Transverse colon (tissue), 4 donors: ENCODE results near the gene GARIN1A. TPM values are rescaled to one million over a fixed set of nuclear protein-coding genes. Genes with fewer than 3 reads are reported as not detected.

Experiments used
- DNase-seq: peaks from one replicate; pipeline ENCODE4 v3.0.0-alpha.2; 2019
- H3K27ac ChIP-seq, 4 donors: fragments of 200-600 bp; sonication (generic); 2 replicates each; pipeline ENCODE4 v1.5.1; 2016 to 2018; ENCODE audit warnings: inconsistent platforms in 4 of 4
- H3K27me3 ChIP-seq: fragments of 200-600 bp; sonication (generic); 2 replicates; pipeline ENCODE4 v1.5.1; 2017; ENCODE audit warnings: inconsistent platforms
- H3K36me3 ChIP-seq, 4 donors: fragments of 200-600 bp; sonication (generic); 2 replicates each; pipeline ENCODE4 v1.5.1; 2017 to 2019; ENCODE audit warnings: inconsistent platforms in 4 of 4
- H3K4me1 ChIP-seq, 4 donors: fragments of 200-600 bp; sonication (generic); 2 replicates each; pipeline ENCODE4 v1.5.1; 2017 to 2020; ENCODE audit warnings: inconsistent platforms in 4 of 4
- H3K4me3 ChIP-seq, 4 donors: fragments of 200-600 bp; sonication (generic); 1 replicate in 1 of 4; 2 replicates in 3 of 4; pipeline versions ENCODE4 v1.5.1 to v1.6.1; 2017 to 2019; ENCODE audit warnings: inconsistent platforms in 4 of 4
- H3K9me3 ChIP-seq, 2 donors: fragments of 200-600 bp; sonication (generic); 2 replicates each; pipeline ENCODE4 v1.5.1; 2017 to 2019; ENCODE audit warnings: inconsistent platforms in 2 of 2
- EP300 ChIP-seq: sonication (generic); formaldehyde crosslinking; IDR thresholded peaks from one replicate; pipeline ENCODE4 v1.6.1; 2017; ENCODE audit warnings: antibody characterized with exemption, low read depth
- POLR2A ChIP-seq: fragments of 450-650 bp; IDR thresholded peaks from one replicate; pipeline ENCODE4 v1.6.1; 2016; ENCODE audit warnings: antibody characterized with exemption, mild to moderate bottlenecking, moderate library complexity
- POLR2AphosphoS5 ChIP-seq, 3 donors: sonication (generic); formaldehyde crosslinking; IDR thresholded peaks; one replicate each; pipeline ENCODE4 v1.6.1; 2016; ENCODE audit warnings: antibody characterized with exemption in 3 of 3
- WGBS, 2 donors: methylation state at CpG; one replicate each; pipeline ENCODE4 v1.1.5; 2018; ENCODE audit warnings: low coverage in 1 of 2; 5-methylcytosine and 5-hydroxymethylcytosine counted together
- in situ Hi-C, 4 donors: fragments of 200-750 bp; cut with MboI; loops; one replicate each; pipeline versions ENCODE4 v1.15.0 to v1.15.1; 2017; ENCODE audit warnings: low sequenced_read_pairs in 3 of 4, low pct_ligation_motif_present in 1 of 4, low pct_unique_long_range_greater_than_20kb in 1 of 4
- intact Hi-C: fragments of 100-400 bp; cut with DNase I; formaldehyde crosslinking; loops from one replicate; pipeline ENCODE4 v1.15.1; 2023; ENCODE audit warnings: low total_unique reads
- total RNA-seq, 4 donors: library from RNA; depleted of rRNA; stranded (reverse); fragments of >200 nt; gene quantifications; one replicate each; pipeline ENCODE4 v1.1.0, GENCODE V29; 2016
- TF ChIP-seq, protein P1 (sequence below), 5 experiments: fragments of 200-600 bp in 3 of 5; fragments of 450-650 bp in 2 of 5; sonication (generic) in 3 of 5; IDR thresholded peaks; 1 replicate in 2 of 5; 2 replicates in 3 of 5; pipeline ENCODE4 v1.5.1; 2016 to 2017; ENCODE audit warnings: antibody characterized with exemption in 5 of 5, inconsistent platforms in 3 of 5, mild to moderate bottlenecking in 2 of 5, moderate library complexity in 1 of 5

GARIN1A gene
- total RNA-seq, 4 donors from 2014 or later, result 0.27 to 1.4 (median 0.48) TPM; not detected in 1

DNA sequence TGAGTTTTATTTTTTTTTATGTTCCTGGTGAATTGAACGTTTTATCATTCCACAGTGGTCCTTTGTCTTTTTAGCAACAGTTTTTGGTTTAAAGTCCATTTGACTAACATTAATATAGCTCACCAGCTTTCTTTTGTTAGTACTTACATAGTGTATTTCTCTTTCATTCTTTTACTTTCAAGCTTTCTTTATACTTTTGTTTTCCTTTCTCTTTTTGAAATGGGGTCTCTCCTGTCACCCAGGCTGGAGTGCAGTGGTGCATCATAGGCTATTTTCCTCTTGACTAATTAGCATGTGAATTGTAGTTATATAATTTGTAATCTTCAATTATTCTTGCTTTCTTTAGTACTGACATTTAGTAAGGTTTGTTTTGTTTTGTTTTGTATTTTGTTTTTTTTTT, 27.8 kb downstream of the GARIN1A start:
- H3K9me3 ChIP-seq, result no peaks in the 10 kb centered on the region
- WGBS, 2 donors, result 50 to 66% methylated on average over 1 of the region's 1 CpG
- H3K27ac ChIP-seq, result no peak overlapping the region

DNA sequence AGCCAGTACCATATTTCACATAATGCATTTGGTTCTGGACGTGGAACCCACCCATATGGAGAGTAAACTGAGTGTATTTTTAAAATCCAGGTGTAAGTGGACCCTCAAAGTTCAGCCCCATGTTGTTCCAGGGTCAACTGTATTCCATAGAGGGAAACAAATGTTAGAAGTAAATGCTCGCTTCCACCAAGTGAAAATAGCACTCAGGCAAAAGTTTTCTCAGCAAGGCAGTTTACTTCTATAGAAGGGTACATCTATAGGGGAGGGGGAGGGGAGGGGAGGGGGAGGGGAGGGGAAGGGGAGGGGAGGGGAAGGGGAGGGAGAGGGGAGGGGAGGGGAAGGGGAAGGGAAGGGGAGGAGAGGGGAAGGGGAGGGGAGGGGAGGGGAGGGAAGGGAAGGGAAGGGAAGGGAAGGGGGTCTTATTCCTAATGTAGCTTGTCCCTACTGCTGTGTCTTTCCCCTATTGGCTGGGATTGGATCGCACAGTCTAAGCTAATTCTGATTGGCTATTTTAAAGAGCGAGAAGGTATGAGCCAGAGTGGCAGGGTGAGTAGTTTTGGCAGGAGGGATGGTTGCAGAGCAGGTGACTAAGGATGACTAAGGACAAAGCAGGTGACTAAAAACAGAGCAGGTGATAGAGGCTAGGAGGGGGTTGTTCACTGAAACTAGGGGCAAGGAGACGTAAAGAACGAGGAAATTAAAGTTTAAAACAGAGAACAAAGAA, 29.1 kb downstream of the GARIN1A start:
- peaks cover 57% of the 10 kb centered on the region for H3K27me3 ChIP-seq
- peaks cover 0 to 7% (median 6%) of the 10 kb centered on the region in 4 donors for H3K4me1 ChIP-seq
- intact Hi-C loops, result no loop called here
- TF ChIP-seq POLR2A (no peak), POLR2AphosphoS5 (IDR thresholded peaks at IDR 0.05) (no peak), EP300 (no peak)
- TF ChIP-seq, protein P1, sequence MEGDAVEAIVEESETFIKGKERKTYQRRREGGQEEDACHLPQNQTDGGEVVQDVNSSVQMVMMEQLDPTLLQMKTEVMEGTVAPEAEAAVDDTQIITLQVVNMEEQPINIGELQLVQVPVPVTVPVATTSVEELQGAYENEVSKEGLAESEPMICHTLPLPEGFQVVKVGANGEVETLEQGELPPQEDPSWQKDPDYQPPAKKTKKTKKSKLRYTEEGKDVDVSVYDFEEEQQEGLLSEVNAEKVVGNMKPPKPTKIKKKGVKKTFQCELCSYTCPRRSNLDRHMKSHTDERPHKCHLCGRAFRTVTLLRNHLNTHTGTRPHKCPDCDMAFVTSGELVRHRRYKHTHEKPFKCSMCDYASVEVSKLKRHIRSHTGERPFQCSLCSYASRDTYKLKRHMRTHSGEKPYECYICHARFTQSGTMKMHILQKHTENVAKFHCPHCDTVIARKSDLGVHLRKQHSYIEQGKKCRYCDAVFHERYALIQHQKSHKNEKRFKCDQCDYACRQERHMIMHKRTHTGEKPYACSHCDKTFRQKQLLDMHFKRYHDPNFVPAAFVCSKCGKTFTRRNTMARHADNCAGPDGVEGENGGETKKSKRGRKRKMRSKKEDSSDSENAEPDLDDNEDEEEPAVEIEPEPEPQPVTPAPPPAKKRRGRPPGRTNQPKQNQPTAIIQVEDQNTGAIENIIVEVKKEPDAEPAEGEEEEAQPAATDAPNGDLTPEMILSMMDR (IDR thresholded peaks at IDR 0.05), result no peak
- in situ Hi-C loops, result no loop called here
- DNase-seq, result no peak
- H3K9me3 ChIP-seq, result no peaks in the 10 kb centered on the region
- H3K36me3 ChIP-seq, result no peaks in the 10 kb centered on the region
- no peak overlapping the region for H3K4me3 ChIP-seq
- H3K27ac ChIP-seq, result no peak overlapping the region
- WGBS, 2 donors, result 64 to 80% methylated on average over 3 to 6 of the region's 6 CpGs

More for the DNA sequence above, 27.8 kb downstream of the GARIN1A start:
- TF ChIP-seq POLR2A (no peak), EP300 (no peak), POLR2AphosphoS5 (IDR thresholded peaks at IDR 0.05) (no peak)
- TF ChIP-seq, protein P1 (IDR thresholded peaks at IDR 0.05), result no peak
- Histone ChIP-seq H3K36me3 (no peaks in the 10 kb centered on the region), H3K27me3 (peaks cover 65% of the 10 kb centered on the region), H3K4me3 (no peak overlapping the region), H3K4me1 (peaks cover 0 to 7% (median 6%) of the 10 kb centered on the region in 4 donors)
- intact Hi-C loops, result no loop called here
- in situ Hi-C loops, result no loop called here
- DNase-seq, result no peak

DNA sequence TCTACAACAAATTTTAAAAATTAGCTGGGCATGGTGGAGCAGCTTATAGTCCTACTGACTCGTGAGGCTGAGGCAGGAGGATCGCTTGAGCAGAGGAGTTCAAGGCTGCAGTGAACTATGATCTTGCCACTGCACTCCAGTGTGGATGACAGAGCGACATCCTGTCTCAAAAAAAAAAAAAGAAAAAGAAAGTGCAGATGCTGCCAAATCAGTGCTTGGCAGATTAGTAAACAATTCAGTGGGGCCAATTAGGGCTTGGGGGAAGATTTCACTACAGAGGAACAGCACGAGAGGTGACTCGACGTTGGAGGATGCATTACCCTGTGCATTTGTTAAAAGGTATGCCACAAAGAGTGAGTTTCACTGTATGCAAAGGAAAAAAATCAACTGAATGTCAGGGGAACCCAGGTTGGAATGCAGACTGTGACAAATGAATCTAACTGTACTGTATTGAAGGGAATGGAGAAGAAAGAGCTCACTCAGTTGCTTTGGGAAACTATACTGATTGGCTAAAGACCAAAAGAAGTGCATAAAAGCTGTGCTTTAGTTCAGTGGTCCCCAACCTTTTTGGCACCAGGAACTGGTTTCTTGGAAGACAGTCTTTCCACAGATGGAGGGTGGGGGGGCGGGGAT, 31.6 kb downstream of the GARIN1A start:
- H3K9me3 ChIP-seq, result no peaks in the 10 kb centered on the region
- 54 to 67% methylated on average over 3 to 7 of the region's 7 CpGs for WGBS, 2 donors
- no peak for DNase-seq
- no peak overlapping the region for H3K4me3 ChIP-seq
- no peaks in the 10 kb centered on the region for H3K36me3 ChIP-seq
- TF ChIP-seq EP300 (no peak), POLR2A (no peak), POLR2AphosphoS5 (IDR thresholded peaks at IDR 0.05) (no peak)
- TF ChIP-seq, protein P1 (IDR thresholded peaks at IDR 0.05), result no peak
- H3K27me3 ChIP-seq, result peaks cover 32% of the 10 kb centered on the region
- H3K4me1 ChIP-seq, result no peaks in the 10 kb centered on the region
- H3K27ac ChIP-seq, result no peak overlapping the region
- intact Hi-C loops (no loop called here), in situ Hi-C loops (no loop called here)

DNA sequence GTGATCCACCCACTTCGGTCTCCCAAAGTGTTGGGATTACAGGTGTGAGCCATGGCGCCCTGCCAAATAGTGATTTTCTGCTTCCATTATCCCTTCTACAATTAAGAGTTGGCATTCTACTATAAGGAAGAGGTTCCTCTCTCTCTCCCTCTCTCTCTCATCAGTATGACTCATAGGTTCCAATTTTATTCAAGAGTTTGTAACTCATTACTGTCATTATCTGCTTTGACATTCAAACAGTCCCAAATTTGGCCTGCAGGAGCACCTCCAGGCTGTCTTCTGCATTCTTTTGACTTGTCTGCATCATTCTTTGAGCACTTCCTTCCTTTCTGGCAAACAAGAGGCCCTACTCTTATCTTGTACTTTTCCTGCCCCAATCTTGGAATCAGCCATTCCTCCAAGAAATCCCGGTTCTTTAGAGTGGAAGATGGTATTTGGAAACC, 33.8 kb downstream of the GARIN1A start:
- peaks cover 10% of the 10 kb centered on the region for H3K27me3 ChIP-seq
- TF ChIP-seq EP300, result no peak
- TF ChIP-seq, protein P1 (IDR thresholded peaks at IDR 0.05), result no peak
- TF ChIP-seq POLR2A, result no peak
- TF ChIP-seq POLR2AphosphoS5 (IDR thresholded peaks at IDR 0.05), result no peak
- no peak overlapping the region for H3K4me3 ChIP-seq
- DNase-seq, result no peak
- 80% methylated on average over 2 to 3 of the region's 3 CpGs for WGBS, 2 donors
- no peaks in the 10 kb centered on the region for H3K36me3 ChIP-seq
- in situ Hi-C loops, result no loop called here
- no peaks in the 10 kb centered on the region for H3K4me1 ChIP-seq
- intact Hi-C loops, result no loop called here
- H3K27ac ChIP-seq, result no peak overlapping the region
- no peaks in the 10 kb centered on the region for H3K9me3 ChIP-seq
